Neural progenitor cell (in vitro differentiated cells): ENCODE results near the gene IGFL4. TPM values are rescaled to one million over a fixed set of nuclear protein-coding genes. Genes with fewer than 3 reads are reported as not detected.

Source experiments
- DNase-seq: peaks from one replicate; pipeline ENCODE4 v3.0.0-alpha.2; 2016; ENCODE audit warnings: low spot score
- H2AFZ ChIP-seq: fragments of 200-600 bp; sonication (generic); replicated peaks from 2 replicates; pipeline ENCODE4 v1.6.1; 2016; ENCODE audit warnings: antibody characterized with exemption
- H3F3A ChIP-seq: fragments of 200-600 bp; sonication (generic); 2 replicates; pipeline ENCODE4 v1.6.1; 2016; ENCODE audit warnings: antibody characterized with exemption, low read depth
- H3K27ac ChIP-seq: fragments of 200-600 bp; sonication (generic); 2 replicates; pipeline ENCODE4 v1.5.1; 2016; ENCODE audit warnings: mild to moderate bottlenecking
- H3K27me3 ChIP-seq: fragments of 200-600 bp; sonication (generic); 2 replicates; pipeline ENCODE4 v1.6.1; 2016; ENCODE audit warnings: mild to moderate bottlenecking, moderate library complexity
- H3K36me3 ChIP-seq: fragments of 200-600 bp; sonication (generic); 2 replicates; pipeline ENCODE4 v1.5.1; 2016
- H3K4me1 ChIP-seq: fragments of 200-600 bp; sonication (generic); 2 replicates; pipeline ENCODE4 v1.6.1; 2016; ENCODE audit warnings: mixed run types
- H3K4me2 ChIP-seq: fragments of 200-600 bp; sonication (generic); 2 replicates; pipeline ENCODE4 v1.6.1; 2016
- H3K4me3 ChIP-seq: fragments of 200-600 bp; sonication (generic); 2 replicates; pipeline ENCODE4 v1.5.1; 2016
- H3K79me2 ChIP-seq: fragments of 200-600 bp; sonication (generic); 2 replicates; pipeline ENCODE4 v1.6.1; 2016; ENCODE audit warnings: low read depth
- H3K9ac ChIP-seq: fragments of 200-600 bp; sonication (generic); 2 replicates; pipeline ENCODE4 v1.6.1; 2016
- H3K9me3 ChIP-seq: fragments of 200-600 bp; sonication (generic); 2 replicates; pipeline ENCODE4 v1.5.1; 2016; ENCODE audit warnings: low read depth
- H4K20me1 ChIP-seq: fragments of 200-600 bp; sonication (generic); 2 replicates; pipeline ENCODE4 v1.6.1; 2016; ENCODE audit warnings: low read depth
- H3K27ac Mint-ChIP-seq: 3 replicates; pipeline ENCODE4 v1.8.0; 2021; ENCODE audit warnings: mixed read lengths
- H3K27me3 Mint-ChIP-seq: 2 replicates; pipeline ENCODE4 v1.8.0; 2022; ENCODE audit warnings: low read depth, mild to moderate bottlenecking, inconsistent platforms, moderate library complexity, mixed read lengths; ENCODE audit not compliant: insufficient read depth
- H3K36me3 Mint-ChIP-seq: 3 replicates; pipeline ENCODE4 v1.8.0; 2021; ENCODE audit warnings: mixed read lengths
- H3K4me1 Mint-ChIP-seq: 3 replicates; pipeline ENCODE4 v1.8.0; 2021; ENCODE audit warnings: mixed read lengths
- H3K4me3 Mint-ChIP-seq: 3 replicates; pipeline ENCODE4 v1.8.0; 2021; ENCODE audit warnings: mild to moderate bottlenecking, moderate library complexity, mixed read lengths
- H3K9me3 Mint-ChIP-seq: 3 replicates; pipeline ENCODE4 v1.8.0; 2020; ENCODE audit warnings: mixed read lengths
- EZH2 ChIP-seq: fragments of 200-600 bp; sonication (generic); IDR thresholded peaks from 2 replicates; pipeline ENCODE4 v1.6.1; 2017; ENCODE audit warnings: antibody characterized with exemption, mild to moderate bottlenecking, moderate library complexity
- EZH2phosphoT487 ChIP-seq: fragments of 200-600 bp; sonication (generic); IDR thresholded peaks from 2 replicates; pipeline ENCODE4 v1.6.1; 2017; ENCODE audit warnings: antibody characterized with exemption
- total RNA-seq: library from RNA; depleted of rRNA; stranded (reverse); fragments of >200 nt; gene quantifications from 2 replicates; pipeline ENCODE4 v1.2.3, GENCODE V29; 2015; ENCODE audit warnings: low replicate concordance
- TF ChIP-seq, protein P1 (sequence below): fragments of 200-600 bp; sonication (generic); IDR thresholded peaks from 2 replicates; pipeline ENCODE4 v1.5.1; 2017; ENCODE audit warnings: antibody characterized with exemption, mild to moderate bottlenecking

The IGFL4 gene
- total RNA-seq, 1 donor from 2014 or later = 0.21 TPM

GRCh38 chr19:46088101-46088500, 47.3 kb upstream of the IGFL4 start:
- no peaks in the 10 kb centered on the region for H3K79me2 ChIP-seq

DNA sequence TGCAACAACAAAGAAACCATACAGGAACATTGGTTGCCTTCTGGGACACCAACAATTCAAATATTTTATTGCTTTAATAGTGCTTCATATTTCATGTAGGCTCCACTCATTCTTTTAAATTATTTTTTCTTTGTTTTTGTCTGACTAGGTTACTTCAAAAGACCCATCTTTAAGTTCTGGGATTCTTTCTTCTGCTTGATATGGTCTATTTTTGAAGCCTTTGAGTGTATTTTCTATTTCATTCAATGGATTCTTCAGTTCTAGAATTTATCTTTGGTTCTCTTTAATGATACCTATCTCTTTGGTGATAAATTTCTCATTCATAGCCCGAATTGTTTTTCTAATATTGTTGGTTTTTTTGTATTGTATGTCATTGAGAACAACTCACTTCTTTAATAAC, 45.1 kb upstream of the IGFL4 start:
- Mint-ChIP-seq H3K4me3 (no peak overlapping the region), H3K36me3 (no peaks in the 10 kb centered on the region), H3K9me3 (peaks cover 20% of the 10 kb centered on the region), H3K27ac (no peak overlapping the region), H3K4me1 (no peaks in the 10 kb centered on the region), H3K27me3 (peaks cover 6% of the 10 kb centered on the region)
- Histone ChIP-seq H3K36me3 (no peaks in the 10 kb centered on the region), H3F3A (no peaks in the 10 kb centered on the region), H2AFZ (no peak overlapping the region), H3K79me2 (no peaks in the 10 kb centered on the region), H3K27me3 (no peaks in the 10 kb centered on the region), H4K20me1 (no peaks in the 10 kb centered on the region), H3K4me2 (no peak overlapping the region), H3K9me3 (peaks cover 5% of the 10 kb centered on the region), H3K9ac (no peak overlapping the region), H3K27ac (no peak overlapping the region), H3K4me1 (no peaks in the 10 kb centered on the region), H3K4me3 (no peak overlapping the region)
- no peak for DNase-seq
- TF ChIP-seq, protein P1, sequence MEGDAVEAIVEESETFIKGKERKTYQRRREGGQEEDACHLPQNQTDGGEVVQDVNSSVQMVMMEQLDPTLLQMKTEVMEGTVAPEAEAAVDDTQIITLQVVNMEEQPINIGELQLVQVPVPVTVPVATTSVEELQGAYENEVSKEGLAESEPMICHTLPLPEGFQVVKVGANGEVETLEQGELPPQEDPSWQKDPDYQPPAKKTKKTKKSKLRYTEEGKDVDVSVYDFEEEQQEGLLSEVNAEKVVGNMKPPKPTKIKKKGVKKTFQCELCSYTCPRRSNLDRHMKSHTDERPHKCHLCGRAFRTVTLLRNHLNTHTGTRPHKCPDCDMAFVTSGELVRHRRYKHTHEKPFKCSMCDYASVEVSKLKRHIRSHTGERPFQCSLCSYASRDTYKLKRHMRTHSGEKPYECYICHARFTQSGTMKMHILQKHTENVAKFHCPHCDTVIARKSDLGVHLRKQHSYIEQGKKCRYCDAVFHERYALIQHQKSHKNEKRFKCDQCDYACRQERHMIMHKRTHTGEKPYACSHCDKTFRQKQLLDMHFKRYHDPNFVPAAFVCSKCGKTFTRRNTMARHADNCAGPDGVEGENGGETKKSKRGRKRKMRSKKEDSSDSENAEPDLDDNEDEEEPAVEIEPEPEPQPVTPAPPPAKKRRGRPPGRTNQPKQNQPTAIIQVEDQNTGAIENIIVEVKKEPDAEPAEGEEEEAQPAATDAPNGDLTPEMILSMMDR = no peak
- no peak for TF ChIP-seq EZH2
- no peak for TF ChIP-seq EZH2phosphoT487

More at GRCh38 chr19:46088101-46088500, 47.3 kb upstream of the IGFL4 start:
- H3K27me3 ChIP-seq = no peaks in the 10 kb centered on the region
- no peaks in the 10 kb centered on the region for H3K36me3 ChIP-seq
- H2AFZ ChIP-seq = no peak overlapping the region
- TF ChIP-seq EZH2phosphoT487 = no peak
- TF ChIP-seq, protein P1 = no peak
- H3K27ac ChIP-seq = no peak overlapping the region
- H3K9me3 ChIP-seq = peaks cover 5% of the 10 kb centered on the region
- H3K9ac ChIP-seq = no peak overlapping the region
- H3K4me2 ChIP-seq = no peak overlapping the region
- Mint-ChIP-seq H3K9me3 (peaks cover 20% of the 10 kb centered on the region), H3K27me3 (peaks cover 3% of the 10 kb centered on the region), H3K36me3 (no peaks in the 10 kb centered on the region), H3K4me1 (no peaks in the 10 kb centered on the region), H3K4me3 (no peak overlapping the region), H3K27ac (no peak overlapping the region)
- H3K4me1 ChIP-seq = no peaks in the 10 kb centered on the region
- H3F3A ChIP-seq = no peaks in the 10 kb centered on the region
- H3K4me3 ChIP-seq = no peak overlapping the region
- no peak for DNase-seq
- no peaks in the 10 kb centered on the region for H4K20me1 ChIP-seq

DNA sequence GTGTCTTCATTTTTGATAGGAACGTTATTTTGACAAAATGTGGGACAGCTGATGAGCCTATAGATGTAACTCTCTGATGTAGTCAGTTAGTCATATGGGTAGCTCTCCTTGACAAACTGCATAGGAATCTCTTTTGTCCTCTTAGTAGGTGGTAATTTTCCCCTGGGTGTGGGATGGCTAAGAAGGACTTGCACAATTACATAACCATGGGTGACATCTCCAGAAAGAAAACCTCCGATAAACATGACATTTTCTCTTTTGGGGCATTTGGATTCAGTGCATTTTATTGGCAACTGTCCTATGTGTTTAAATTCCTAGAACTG, 41.9 kb upstream of the IGFL4 start:
- Histone ChIP-seq H3K79me2 (no peaks in the 10 kb centered on the region), H3K4me1 (no peaks in the 10 kb centered on the region), H3K27me3 (peaks cover 4% of the 10 kb centered on the region), H3K9ac (no peak overlapping the region), H3K9me3 (no peaks in the 10 kb centered on the region), H4K20me1 (no peaks in the 10 kb centered on the region), H3K4me2 (no peak overlapping the region), H3K36me3 (no peaks in the 10 kb centered on the region), H3K4me3 (no peak overlapping the region), H3K27ac (no peak overlapping the region), H2AFZ (no peak overlapping the region), H3F3A (peaks cover 3% of the 10 kb centered on the region)
- Mint-ChIP-seq H3K27ac (no peak overlapping the region), H3K27me3 (peaks cover 12% of the 10 kb centered on the region), H3K36me3 (no peaks in the 10 kb centered on the region), H3K4me3 (no peak overlapping the region), H3K9me3 (peaks cover 20% of the 10 kb centered on the region), H3K4me1 (no peaks in the 10 kb centered on the region)
- TF ChIP-seq EZH2 = no peak
- TF ChIP-seq, protein P1 = no peak
- DNase-seq = no peak
